ENCODE measurements around the gene PSEN1.
A peak's percentile ranks its signal among the peaks of the same experiment; 100 is the strongest.

PSEN1 gene

GRCh38 chr14:73241481-73242165, 105.3 kb downstream of the PSEN1 start:
- no peak for DNase-seq

- DNase-seq: no peak
Measured at GRCh38 chr14:73242357-73242901, 106.1 kb downstream of the PSEN1 start.

- no peak for DNase-seq
Measured at GRCh38 chr14:73243341-73243740, 107.0 kb downstream of the PSEN1 start.

GRCh38 chr14:73243748-73244147, 107.4 kb downstream of the PSEN1 start:
- DNase-seq: no peak

GRCh38 chr14:73244541-73245290, 108.4 kb downstream of the PSEN1 start:
- DNase-seq: no peak

- DNase-seq: peak; percentile 43
Measured at GRCh38 chr14:73245480-73246325, 109.4 kb downstream of the PSEN1 start.

- DNase-seq: no peak
Measured at GRCh38 chr14:73246387-73247150, 110.3 kb downstream of the PSEN1 start.

GRCh38 chr14:73248108-73248868, 112.0 kb downstream of the PSEN1 start:
- DNase-seq: no peak

GRCh38 chr14:73249108-73249507, 112.8 kb downstream of the PSEN1 start:
- DNase-seq: no peak

GRCh38 chr14:73249564-73250316, 113.4 kb downstream of the PSEN1 start:
- no peak for DNase-seq

GRCh38 chr14:73250317-73250713, 114.0 kb downstream of the PSEN1 start:
- no peak for DNase-seq

- DNase-seq: no peak
Measured at GRCh38 chr14:73250781-73251500, 114.6 kb downstream of the PSEN1 start.

- DNase-seq: no peak
Measured at GRCh38 chr14:73251516-73252215, 115.4 kb downstream of the PSEN1 start.

GRCh38 chr14:73252491-73253322, 116.4 kb downstream of the PSEN1 start:
- no peak for DNase-seq

GRCh38 chr14:73253323-73253610, 117.0 kb downstream of the PSEN1 start:
- no peak for DNase-seq

GRCh38 chr14:73253721-73254120, 117.4 kb downstream of the PSEN1 start:
- DNase-seq: no peak

GRCh38 chr14:73254247-73255004, 118.1 kb downstream of the PSEN1 start:
- DNase-seq: no peak

GRCh38 chr14:73255005-73255400, 118.7 kb downstream of the PSEN1 start:
- no peak for DNase-seq
